SU-DHL-6 (cell line): ENCODE measurements around the gene RAB14.

ENCODE experiments used
- H2AFZ ChIP-seq: fragments of 200-600 bp; sonication (generic); 2 replicates; pipeline ENCODE4 v1.6.1; 2014; ENCODE audit warnings: low read depth, mild to moderate bottlenecking, moderate library complexity, mixed read lengths, antibody characterized with exemption, low read length; ENCODE audit not compliant: severe bottlenecking
- H3F3A ChIP-seq: fragments of 200-600 bp; shearing (Covaris generic); 2 replicates; pipeline ENCODE4 v1.6.0; 2016; ENCODE audit warnings: antibody characterized with exemption, mild to moderate bottlenecking; ENCODE audit not compliant: insufficient read depth
- H3K27ac ChIP-seq: fragments of 200-600 bp; sonication (generic); 2 replicates; pipeline ENCODE4 v1.5.1; 2016; ENCODE audit warnings: low read depth, mild to moderate bottlenecking, low read length, moderate library complexity, mixed read lengths
- H3K27me3 ChIP-seq: fragments of 200-600 bp; sonication (generic), shearing (Covaris generic); 2 replicates; pipeline ENCODE4 v1.6.0; 2014; ENCODE audit warnings: mild to moderate bottlenecking, low read length
- H3K36me3 ChIP-seq: fragments of 200-600 bp; sonication (generic); 2 replicates; pipeline ENCODE4 v1.6.1; 2014; ENCODE audit warnings: mild to moderate bottlenecking, low read length, mixed read lengths
- H3K4me2 ChIP-seq: fragments of 300-600, 200-600 bp; shearing (Covaris generic), sonication (generic); 2 replicates; pipeline ENCODE4 v1.6.0; 2014; ENCODE audit warnings: low read length, low read depth, mild to moderate bottlenecking; ENCODE audit not compliant: poor library complexity, severe bottlenecking
- H3K4me3 ChIP-seq: fragments of 200-600 bp; sonication (generic); 2 replicates; pipeline ENCODE4 v1.5.1; 2014; ENCODE audit warnings: antibody characterized with exemption, low read length, mild to moderate bottlenecking, mixed read lengths; ENCODE audit not compliant: insufficient read depth, poor library complexity, severe bottlenecking
- H3K79me2 ChIP-seq: fragments of 200-600 bp; sonication (generic); 2 replicates; pipeline ENCODE4 v1.6.1; 2014; ENCODE audit warnings: mild to moderate bottlenecking, low read length, moderate library complexity; ENCODE audit not compliant: insufficient read depth
- H3K9ac ChIP-seq: fragments of 200-600 bp; sonication (generic); 2 replicates; pipeline ENCODE4 v1.7.0; 2014; ENCODE audit warnings: mild to moderate bottlenecking, low read length
- H3K9me2 ChIP-seq: fragments of 200-600 bp; sonication (generic); replicated peaks from 2 replicates; pipeline ENCODE4 v1.6.1; 2014; ENCODE audit warnings: low read length; ENCODE audit not compliant: insufficient read depth
- H3K9me3 ChIP-seq: fragments of 200-600 bp; sonication (generic); 2 replicates; pipeline ENCODE4 v1.6.1; 2014; ENCODE audit warnings: low read length, mixed read lengths; ENCODE audit not compliant: insufficient read depth
- H4K20me1 ChIP-seq: fragments of 200-600 bp; sonication (generic); 2 replicates; pipeline ENCODE4 v1.6.1; 2014; ENCODE audit warnings: low read depth, mild to moderate bottlenecking, antibody characterized with exemption, low read length, moderate library complexity, mixed read lengths
- CTCF ChIP-seq: fragments of 200-600 bp; sonication (generic); IDR thresholded peaks from one replicate; pipeline ENCODE4 v1.5.1; 2017; ENCODE audit warnings: antibody characterized with exemption, mild to moderate bottlenecking, low read length, moderate library complexity; ENCODE audit not compliant: insufficient read depth, poor library complexity, severe bottlenecking
- EZH2phosphoT487 ChIP-seq: fragments of 200-600 bp; sonication (generic), shearing (Covaris generic); conservative IDR thresholded peaks from 2 replicates; pipeline ENCODE4 v1.6.1; 2018; ENCODE audit warnings: mild to moderate bottlenecking, antibody characterized with exemption, low read length, moderate library complexity, mixed read lengths

Gene RAB14

GRCh38 chr9:121194730-121195129 is 6.9 kb downstream of the RAB14 start:
- Histone ChIP-seq H3K27ac (peak overlapping the region; percentile 12; the same call in 1 of the 2 replicates), H4K20me1 (peaks cover 87% of the 10 kb centered on the region), H3F3A (peaks cover 45% of the 10 kb centered on the region; the same call in 1 of the 2 replicates), H3K9ac (0 out of 2 replicates have a peak overlapping the region, but pooled peaks have one; percentile 11), H3K36me3 (peaks cover 15% of the 10 kb centered on the region; the same call in 1 of the 2 replicates), H2AFZ (no peak overlapping the region), H3K4me2 (peak overlapping the region; percentile 94), H3K79me2 (peaks cover 100% of the 10 kb centered on the region), H3K9me3 (no peaks in the 10 kb centered on the region), H3K9me2 (no peaks in the 10 kb centered on the region), H3K4me3 (no peak overlapping the region), H3K27me3 (no peaks in the 10 kb centered on the region)
- no peak for TF ChIP-seq CTCF

GRCh38 chr9:121192959-121193640 is 8.6 kb downstream of the RAB14 start:
- Histone ChIP-seq H4K20me1 (peaks cover 74% of the 10 kb centered on the region), H2AFZ (no peak overlapping the region), H3F3A (peaks cover 40% of the 10 kb centered on the region; the same call in 1 of the 2 replicates), H3K36me3 (peaks cover 29% of the 10 kb centered on the region; the same call in 1 of the 2 replicates), H3K4me3 (no peak overlapping the region), H3K9me2 (no peaks in the 10 kb centered on the region), H3K4me2 (peak overlapping the region; percentile 94), H3K79me2 (peaks cover 100% of the 10 kb centered on the region), H3K9me3 (no peaks in the 10 kb centered on the region), H3K27me3 (no peaks in the 10 kb centered on the region), H3K9ac (no peak overlapping the region), H3K27ac (0 out of 2 replicates have a peak overlapping the region, but pooled peaks have one; percentile 6)
- TF ChIP-seq CTCF (no peak), EZH2phosphoT487 (no peak)

GRCh38 chr9:121192518-121192917 is 9.2 kb downstream of the RAB14 start:
- H3K79me2 ChIP-seq: peaks cover 100% of the 10 kb centered on the region
- H3K4me2 ChIP-seq: peak overlapping the region; percentile 94

More at GRCh38 chr9:121192518-121192917, 9.2 kb downstream of the RAB14 start:
- peaks cover 31% of the 10 kb centered on the region; the same call in 1 of the 2 replicates for H3K36me3 ChIP-seq
- H3K9ac ChIP-seq: no peak overlapping the region
- peaks cover 38% of the 10 kb centered on the region; the same call in 1 of the 2 replicates for H3F3A ChIP-seq
- H3K9me2 ChIP-seq: no peaks in the 10 kb centered on the region
- H3K27ac ChIP-seq: no peak overlapping the region
- TF ChIP-seq CTCF (no peak), EZH2phosphoT487 (no peak)
- no peak overlapping the region for H2AFZ ChIP-seq
- no peak overlapping the region for H3K4me3 ChIP-seq
- H4K20me1 ChIP-seq: peaks cover 68% of the 10 kb centered on the region
- H3K27me3 ChIP-seq: no peaks in the 10 kb centered on the region
- H3K9me3 ChIP-seq: no peaks in the 10 kb centered on the region
